GM18873 (cell line): Measurements from ENCODE around the gene GMPR2.

ENCODE experiments used
- ATAC-seq: cut with Tn5 transposase; IDR thresholded peaks from one replicate; pipeline ENCODE4 v1.9.1; 2021; ENCODE audit warnings: mild to moderate bottlenecking, moderate library complexity, moderate number of reproducible peaks; ENCODE audit not compliant: unreplicated experiment, low FRiP score

Gene GMPR2

DNA sequence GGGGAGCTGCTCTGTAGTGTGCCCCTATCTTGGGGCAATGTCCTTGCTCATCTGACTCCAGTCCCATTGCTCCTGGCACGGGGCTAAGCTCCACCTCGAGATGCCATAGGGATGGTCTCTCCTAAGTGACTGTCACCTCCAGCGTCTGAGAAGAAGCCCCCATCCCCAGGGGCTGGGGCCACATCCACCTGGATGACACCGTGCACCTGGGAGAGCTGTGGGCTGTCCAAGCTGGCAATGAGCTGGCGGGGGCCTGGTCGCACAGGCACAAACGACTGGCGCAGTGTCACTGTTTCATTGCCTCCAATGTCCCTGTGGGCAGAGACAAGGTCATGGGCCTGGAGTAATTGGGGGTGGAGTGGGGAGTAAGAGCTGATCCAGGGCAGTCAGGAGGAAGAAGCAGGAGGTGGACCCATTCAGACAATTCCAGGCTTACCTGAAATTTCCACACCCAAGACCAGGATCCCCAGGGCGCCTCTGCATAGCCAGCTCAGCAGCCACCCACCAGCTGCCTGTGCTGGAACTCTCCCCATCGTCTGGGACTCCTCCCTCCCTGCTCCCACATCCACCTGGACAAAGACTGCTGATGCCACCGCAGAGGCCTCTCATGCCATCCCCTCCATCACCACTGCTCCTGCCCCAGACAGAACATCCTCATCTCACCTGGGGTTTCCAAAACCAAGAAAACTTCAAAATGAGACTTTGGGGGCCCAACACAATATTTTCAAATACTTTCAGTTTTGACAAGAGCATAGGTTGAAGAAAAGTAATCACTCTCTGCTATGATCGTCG is 16.7 kb downstream of the GMPR2 start:
- ATAC-seq: no peak

DNA sequence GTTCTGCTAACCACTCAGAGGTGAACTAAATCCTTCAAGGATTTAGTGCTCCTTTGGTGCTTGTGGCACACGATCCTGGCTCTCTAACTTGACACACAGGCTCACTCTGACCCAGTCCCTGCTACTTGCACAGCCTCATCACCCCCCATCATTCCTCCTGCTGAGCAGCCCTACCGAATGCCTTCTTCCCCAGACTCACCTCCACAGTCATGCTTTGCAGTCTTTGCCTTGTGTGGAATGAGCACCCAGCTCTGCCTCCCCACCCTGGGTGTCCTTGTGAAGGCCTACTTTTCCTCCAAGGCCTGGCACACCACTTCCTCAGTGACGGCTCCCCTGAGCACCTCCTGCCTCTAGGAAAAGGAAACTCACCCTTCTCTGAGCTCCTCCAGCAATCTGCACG is 17.6 kb downstream of the GMPR2 start:
- no peak for ATAC-seq

DNA sequence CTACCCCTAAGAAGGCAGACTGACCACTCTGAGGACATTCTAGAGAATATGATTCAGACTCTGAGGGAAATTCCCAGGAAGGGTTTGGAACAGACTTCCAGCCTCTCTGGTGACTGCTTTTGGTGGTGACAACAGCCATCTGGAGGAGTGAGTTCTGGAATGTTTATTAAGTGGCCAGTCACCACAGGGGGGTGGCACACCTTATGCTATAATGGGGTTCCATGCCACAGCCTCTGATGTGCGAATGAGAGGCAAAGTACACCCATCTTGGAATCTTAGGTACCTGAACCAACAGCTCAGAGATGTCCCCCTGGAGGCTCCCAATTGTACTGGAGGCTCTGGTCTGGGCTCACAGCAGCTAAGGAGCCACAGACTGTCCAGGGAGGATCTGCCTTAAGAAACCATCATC is 19.2 kb downstream of the GMPR2 start:
- no peak for ATAC-seq

DNA sequence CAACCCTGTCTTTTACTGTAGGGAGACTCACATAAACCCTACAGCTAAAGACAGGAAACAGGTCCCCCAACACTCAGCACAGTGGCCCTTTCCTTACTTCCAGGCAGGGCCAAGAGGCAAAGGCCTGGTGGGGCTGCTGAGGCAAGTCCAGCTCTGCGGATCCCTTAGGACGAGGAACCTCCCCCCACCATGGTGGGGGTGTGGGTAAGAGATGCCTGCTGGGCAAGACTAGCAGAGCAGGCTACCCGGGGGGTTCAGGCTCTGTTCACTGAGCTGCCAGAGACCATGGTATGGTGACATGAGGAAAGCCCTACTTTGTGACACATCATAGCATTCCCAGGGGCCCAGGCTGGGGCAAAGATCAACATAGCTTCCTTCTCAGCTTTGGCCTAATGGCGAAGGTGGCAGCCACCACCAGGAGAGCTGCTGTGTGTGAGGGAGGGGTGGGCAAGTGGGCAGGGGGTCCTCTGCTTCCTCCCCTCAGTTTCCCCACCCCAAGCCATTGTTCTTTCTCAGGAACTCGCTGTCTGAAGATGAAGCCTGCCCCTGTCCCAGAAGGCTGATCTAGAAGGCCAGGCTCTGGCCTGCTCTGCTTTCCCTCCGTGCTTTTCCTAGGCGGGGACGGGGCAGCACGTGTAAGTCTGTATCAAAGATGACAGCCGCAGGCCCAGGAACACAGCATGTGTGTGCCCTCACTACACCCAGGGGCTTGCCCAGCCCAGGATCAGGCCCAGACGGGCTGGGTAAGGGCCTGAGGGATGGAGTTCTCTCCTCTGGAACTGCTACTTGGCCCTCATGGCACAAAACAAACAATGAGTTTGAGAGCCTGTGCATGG is 19.8 kb downstream of the GMPR2 start:
- ATAC-seq: no peak

DNA sequence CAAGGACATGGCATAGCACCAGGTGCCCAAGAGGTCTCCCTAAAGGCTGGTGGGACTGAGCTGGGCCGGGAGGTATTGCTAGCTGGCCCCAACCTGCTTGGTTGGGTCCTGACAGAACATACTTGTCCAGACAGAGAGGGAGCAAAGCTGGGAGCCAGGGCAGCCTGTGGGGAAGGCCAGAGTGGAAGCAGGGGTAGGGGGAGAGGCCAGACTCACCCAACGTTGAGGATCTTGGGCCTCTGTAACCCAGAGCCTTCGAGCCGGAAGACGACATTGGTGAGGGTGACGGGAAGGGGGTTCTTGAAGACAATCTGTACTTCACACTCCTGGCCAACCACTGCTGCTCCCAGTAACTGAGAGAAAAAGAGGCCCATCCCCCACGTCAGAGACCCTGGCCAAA is 21.2 kb downstream of the GMPR2 start:
- no peak for ATAC-seq

DNA sequence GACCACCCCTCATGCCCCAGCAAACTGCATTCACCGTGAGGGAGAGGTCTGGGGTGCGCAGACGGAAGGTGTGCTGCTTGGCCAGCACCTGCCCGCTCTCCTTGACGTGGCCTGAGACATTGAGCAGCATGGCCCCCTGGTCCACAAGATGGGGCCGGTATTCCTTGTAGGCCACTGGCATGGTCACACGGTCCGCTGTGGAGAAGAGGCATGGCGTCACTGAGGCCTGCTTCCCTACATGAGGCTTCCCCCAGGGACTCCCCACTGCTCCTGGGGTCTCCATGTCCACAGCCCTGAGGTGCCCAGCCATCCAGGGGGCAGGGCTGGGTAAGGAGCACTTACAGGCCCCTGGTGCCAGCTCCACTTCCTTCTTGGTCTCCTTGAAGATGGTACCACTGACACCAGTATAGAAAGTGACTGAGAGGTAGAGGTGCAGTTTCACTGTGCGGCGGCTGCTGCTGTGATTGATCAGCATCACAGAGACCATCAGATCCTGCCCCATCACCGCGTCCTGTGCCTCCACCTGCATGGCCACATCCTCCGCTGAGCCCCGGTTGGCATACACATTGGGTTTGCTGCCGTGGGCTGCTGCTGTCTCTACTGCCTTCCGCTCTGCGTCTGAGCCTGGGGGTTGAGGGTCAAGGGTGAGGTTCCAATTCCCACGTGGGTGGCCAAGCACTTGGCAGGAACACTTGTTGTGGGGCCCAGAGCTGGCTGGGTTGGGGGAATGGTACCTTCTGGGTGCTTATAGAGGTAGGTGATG is 22.1 kb downstream of the GMPR2 start:
- ATAC-seq: no peak

DNA sequence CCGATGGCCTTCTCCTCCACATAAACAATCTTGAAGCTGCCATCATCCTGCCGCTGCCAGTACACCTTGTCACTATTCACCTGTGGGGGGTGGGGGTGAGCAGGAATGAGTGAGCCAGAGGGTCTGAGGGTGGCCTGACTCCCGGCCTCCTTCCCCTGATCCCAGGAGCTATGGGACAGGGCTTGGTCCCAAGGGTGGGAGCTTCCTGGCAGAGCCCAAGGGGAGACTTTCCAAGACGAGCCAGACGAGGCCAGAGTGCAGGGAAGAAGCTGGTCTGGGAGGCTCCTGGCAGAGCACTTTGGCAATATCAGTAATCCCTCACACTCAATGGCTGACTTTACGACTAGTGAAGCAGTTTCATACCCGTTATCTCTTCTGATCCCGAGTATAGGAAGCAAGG is 22.7 kb downstream of the GMPR2 start:
- ATAC-seq: no peak

DNA sequence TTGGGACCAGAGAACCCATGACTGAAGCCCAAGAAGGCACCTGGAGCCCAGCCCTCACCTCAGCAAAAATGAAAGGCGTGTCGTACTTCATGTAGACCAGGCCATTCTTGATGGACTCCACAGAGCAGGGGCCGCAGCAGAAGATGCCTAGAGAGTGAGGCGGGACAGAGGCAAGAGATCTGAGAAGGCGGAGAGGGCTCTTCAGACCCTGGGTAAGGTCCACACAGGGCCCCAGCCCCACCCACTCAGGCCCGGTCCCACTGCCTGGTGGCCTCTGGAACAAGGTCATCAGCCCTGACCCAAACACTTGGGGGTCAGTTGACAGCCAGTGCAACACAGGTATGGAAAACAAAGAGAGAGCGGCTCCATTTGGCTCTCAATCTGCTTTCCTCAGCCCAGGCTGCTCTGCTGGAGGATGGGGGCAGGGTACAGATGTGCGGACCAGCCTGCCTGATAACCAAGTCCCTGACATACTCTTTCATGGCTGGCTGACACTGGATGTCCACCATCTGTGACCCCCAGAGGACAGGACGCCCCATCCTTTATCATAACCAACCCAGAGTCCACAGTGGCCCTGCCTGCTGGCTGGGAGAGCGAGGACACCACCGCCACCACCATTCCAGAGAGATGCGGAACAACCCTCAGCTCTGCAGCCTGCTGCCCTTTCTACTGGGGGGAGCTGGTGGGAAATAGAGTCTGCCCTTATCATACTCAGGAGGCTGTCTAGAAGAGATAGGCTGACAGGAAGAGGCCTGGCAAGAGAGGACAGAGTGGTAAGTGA is 23.4 kb downstream of the GMPR2 start:
- no peak for ATAC-seq

DNA sequence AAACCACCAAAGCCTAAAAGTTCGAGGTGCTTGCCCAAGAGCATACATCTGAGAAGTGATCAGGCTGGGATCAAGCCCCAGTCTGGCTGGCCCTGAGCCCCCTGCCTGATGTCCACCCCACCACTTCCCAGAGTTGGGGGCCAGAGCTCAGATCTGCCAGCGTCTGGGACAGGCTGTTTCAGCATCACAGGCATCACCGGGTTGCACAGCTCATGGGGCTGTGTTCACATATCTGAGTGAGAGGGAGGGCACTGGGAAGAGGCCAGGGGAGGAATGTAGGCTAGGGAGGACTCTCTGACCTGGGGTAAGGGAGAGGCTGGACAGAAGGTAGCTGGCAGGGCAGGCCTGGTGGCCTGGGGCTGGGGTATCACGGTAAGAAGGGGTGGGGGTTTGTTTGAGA is 24.2 kb downstream of the GMPR2 start:
- no peak for ATAC-seq

DNA sequence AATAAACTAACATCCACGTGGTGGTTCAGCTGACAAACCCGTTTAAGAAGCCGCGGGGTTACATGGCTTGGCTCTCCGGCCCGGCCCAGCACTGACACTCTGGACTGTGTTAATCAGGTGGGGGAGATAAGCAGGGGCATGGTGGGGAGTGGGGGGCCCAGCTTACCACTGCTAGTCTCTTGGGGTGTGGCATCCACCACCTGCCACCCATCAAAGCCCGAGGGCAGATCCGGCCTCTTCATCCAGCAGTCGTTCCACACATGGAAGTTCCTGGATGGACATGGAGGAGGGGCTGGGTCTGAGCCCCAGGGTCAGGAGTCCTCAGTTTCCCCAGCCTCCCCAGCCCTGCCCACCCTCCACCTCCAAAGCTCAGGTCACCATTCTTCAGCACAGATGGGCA is 25.4 kb downstream of the GMPR2 start:
- ATAC-seq: no peak

DNA sequence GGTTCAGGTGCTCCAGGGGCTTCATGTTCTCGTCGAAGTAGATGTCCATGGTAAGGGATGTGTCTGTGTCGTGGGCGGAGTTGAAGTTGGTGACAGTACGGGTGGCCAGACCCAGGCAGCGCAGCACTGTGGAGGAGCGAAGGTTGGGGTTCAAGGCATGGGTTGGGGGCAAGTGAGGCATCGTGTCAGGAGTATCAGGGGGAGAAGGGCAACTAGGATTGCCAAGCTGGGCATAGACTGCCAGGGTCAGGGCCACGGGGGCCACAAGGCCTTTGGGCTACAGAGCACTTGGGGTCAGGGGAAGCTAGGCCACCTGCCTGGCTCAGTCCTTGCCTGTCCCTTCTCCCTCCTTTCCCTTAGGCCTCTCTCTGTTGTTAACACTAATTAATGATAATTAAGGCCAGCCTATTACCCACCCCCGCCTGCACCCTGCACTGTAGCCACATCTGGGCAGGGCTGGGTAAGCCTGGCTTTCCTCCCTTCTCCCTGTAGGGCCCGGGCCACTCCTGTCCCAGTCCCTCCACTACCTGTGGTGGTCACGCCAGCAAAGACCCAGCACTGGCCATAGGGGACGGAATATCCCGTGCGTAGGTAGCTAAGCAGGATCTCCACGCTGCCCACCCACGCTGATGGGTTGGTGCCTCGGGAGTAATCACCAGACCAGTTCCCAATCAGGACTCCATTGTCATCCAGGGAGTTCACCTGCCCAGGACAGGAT is 26.0 kb downstream of the GMPR2 start:
- no peak for ATAC-seq

DNA sequence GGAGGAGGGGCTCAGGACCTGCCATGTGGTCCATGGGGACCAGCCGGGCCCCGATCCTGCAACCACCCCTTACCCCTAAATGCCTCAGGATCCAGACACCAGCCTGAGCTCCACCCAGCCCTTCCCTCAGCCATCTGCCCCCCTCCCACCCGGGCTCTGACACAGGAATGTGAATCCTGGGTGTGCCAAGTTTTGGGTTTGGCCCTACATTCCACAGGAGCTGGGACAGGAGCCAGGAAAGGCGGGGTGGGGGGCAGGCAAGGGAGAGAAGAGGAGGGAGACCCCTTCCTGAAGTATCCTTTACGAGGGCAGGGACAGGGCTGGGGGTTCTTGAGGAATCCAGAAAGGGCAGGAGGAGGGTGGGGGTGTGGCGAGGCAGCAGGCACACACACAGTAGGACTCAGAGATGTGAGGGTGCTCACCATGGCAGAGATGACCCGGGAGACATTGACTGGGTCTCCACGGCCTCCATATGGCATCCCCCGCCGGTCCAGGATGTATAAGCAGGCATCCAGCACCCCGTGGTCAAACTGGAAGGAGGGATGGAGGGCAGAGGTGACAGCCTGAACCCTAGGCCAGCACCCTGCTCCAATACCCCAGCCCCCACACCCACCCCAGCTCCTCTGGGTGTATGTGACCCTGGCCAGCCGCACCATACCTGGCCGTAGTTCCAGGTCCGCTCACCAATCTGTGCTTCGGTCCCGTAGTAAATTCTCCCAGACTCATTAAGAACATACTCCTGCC is 26.7 kb downstream of the GMPR2 start:
- no peak for ATAC-seq

DNA sequence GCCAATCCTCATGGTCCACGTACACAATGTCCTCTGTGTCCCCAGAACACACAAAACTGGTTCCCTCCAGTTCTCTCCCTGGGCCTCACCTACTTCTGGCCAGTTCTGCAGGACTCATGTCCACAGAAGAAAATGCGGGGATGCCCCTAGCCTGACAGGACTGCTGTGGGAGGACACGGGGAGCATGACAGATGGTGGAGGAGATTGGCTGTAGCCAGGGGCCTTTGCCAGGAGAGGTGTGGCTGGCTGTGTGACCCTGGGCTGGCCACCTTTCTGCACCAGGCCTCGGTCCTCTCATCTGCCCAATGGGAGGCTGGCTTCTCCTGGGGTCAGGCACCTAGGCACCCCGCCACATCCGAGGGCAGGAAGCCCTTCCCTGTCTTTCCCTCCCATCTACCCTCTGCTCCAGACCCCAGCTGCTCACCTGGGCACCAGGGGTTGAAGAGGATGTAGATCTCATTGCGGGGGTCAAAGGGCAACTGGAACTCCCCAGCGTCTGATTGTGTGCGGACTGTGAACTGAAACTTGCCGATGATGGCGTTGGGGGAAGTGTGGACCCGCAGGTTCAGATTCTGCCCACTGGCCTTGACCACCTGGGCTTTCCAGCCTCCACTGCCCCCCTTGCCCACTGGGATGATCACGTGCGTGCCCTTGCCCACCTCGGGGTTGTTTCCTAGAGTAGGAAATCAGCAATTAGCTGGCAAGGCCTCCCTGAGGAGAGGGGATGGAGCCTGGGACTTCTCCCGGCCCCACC is 27.5 kb downstream of the GMPR2 start:
- no peak for ATAC-seq

DNA sequence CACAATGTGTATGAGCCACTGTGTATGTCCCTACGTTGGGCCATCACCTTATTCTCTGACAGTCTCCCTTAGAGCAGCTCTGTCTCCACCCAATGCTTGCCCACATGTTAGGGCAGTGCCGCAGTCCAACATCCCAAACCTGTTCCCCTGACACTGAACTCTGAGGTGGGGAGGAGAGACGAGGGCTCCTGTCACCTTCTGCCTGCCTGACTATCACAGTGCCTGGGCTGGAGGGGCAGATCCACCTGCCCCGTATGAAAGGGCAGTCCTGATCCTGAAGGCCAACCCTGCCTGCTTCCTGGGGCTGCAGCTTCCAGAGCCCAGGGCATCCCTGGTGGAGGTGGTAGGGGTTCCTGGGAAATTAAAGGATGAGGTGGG is 28.0 kb downstream of the GMPR2 start:
- no peak for ATAC-seq

DNA sequence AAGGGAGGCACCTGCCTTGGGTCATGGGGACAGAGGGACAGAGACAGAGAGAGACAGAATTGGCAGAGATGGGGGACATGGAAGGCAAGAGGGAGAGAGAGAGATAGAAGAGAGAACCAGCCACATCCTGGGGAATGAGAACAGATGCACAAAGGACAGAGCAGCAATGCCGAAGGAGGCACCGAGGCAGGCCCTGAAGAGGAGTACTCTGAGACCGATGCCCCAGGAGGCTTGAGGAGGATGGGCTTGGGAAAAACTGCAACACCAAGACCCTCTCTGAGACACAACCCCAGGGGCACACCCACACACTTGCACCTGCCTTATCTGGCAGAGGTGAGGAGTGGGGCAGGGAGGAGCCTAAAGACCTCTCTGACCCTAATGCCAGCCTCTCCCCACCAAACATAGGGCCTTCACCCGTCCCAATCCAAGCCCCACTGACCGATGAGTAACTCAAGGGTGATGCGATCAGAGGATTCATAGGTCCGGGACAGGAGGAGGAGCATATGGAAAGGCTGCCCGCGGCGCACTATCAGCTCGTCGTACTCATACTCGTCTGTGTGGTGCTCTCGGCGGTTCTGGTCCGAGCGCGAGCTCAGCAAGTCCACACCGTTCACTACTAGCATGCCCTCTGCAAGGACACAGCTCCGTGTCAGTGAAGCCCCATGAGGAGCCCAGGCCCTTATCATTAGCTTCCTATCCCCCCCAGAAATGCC is 28.7 kb downstream of the GMPR2 start:
- ATAC-seq: no peak

DNA sequence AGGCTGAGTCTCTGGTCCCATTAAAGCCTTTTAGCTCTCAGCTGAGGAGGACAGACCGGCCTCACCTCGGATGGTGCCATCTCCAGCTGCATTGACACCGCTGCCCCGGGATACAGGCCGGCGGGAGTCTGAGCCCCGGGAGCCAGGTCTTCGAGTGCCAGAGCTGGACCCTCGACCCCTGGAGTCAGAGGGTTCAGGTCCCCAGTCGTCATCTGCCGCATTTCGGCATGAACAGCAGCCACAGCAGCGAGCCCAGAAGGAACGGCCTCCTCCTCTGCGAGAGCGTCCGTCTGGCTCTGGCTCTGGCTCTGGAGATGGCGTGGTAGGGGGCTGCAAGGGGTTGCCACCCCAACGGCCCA is 29.2 kb downstream of the GMPR2 start:
- no peak for ATAC-seq

DNA sequence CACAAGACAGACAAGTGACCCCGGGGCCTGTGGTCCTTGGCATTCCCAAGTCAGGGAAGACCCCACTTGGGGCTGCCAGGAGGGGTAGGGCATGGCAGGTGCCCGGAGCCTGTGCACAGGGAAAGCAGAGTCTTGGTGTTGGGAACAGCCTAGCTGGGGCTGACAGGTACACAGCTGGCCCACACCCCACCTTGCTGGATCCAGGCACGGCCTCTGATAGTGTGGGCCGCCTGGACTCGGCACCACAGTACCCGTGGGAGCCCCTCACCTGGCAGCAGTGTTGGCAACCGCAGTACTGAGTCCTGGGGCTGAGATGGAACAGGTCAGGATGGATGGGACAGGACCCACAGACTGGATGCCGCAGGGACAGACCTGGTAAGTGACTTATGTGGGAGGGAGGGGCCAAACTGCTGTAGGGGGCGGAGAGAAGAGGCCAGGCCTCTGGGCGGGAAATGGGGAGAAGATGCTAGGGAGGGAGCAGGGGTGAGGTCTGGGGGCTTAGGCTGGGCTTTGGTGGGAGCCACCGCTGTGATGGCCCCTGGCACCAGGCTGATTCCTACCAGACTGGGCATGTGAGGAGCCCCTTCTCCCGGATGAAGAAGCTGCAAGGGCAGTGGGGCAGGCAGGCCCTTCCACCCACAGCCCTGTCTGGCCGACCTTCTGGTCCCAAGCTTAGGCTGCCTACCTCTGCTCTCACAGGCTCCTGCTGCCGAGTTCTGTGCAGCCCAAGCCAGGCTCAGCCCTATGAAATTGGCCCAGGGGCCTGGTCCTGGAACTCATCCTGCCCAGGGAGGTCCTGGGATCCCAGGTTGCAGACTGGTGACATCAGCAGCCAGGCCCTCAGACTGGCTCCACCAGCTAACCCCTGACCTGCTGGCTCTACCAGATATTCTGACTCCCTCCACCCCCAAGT is 30.3 kb downstream of the GMPR2 start, which contains the start of gene TGM1:
TSS of gene TGM1 (minus strand) at position 357 of the 913 bp plus-strand sequence. CDS start 825 bp downstream, outside the sequence.
- no peak for ATAC-seq
